ENCODE results near the gene NEK3.

GRCh38 chr13:52118595-52118994 lies 40.8 kb downstream of the NEK3 start:
- TF ChIP-seq CTCF (conservative IDR thresholded peaks at IDR 0.05; ENCODE audit: low read length), result no peak
- no peak for TF ChIP-seq EZH2phosphoT487 (IDR thresholded peaks at IDR 0.05; ENCODE audit: borderline replicate concordance, low read depth, low read length)
